Measurements from ENCODE around the gene PUDP.

GRCh38 chrX:7127056-7127455, 20.9 kb downstream of the PUDP start:
- TF ChIP-seq POLR2A (IDR thresholded peaks at IDR 0.05), result no peak
- TF ChIP-seq CTCF (IDR thresholded peaks at IDR 0.05 in 4 of 5, conservative IDR thresholded peaks at IDR 0.05 in 1 of 5), result no peak

All from gastrocnemius medialis (tissue), 4 donors.